GM18526 (cell line): ENCODE data around the gene RBBP8.

Experiments used
- POLR2A ChIP-seq: IDR thresholded peaks from 3 replicates; pipeline ENCODE4 v1.6.1; 2011; ENCODE audit not compliant: insufficient read length; ENCODE audit errors: extremely low read depth

The RBBP8 gene

GRCh38 chr18:22933966-22934423 is 867 bp downstream of the RBBP8 start:
- no peak for TF ChIP-seq POLR2A

GRCh38 chr18:22934789-22935188 is 1.7 kb downstream of the RBBP8 start:
- TF ChIP-seq POLR2A = no peak

- TF ChIP-seq POLR2A = no peak
Measured at GRCh38 chr18:22935431-22935830, 2.3 kb downstream of the RBBP8 start.

GRCh38 chr18:22936515-22936914 is 3.4 kb downstream of the RBBP8 start:
- no peak for TF ChIP-seq POLR2A

GRCh38 chr18:22939649-22940048 is 6.5 kb downstream of the RBBP8 start:
- no peak for TF ChIP-seq POLR2A

GRCh38 chr18:22943847-22944246 is 10.7 kb downstream of the RBBP8 start:
- TF ChIP-seq POLR2A = no peak

GRCh38 chr18:22946217-22946616 is 13.1 kb downstream of the RBBP8 start:
- TF ChIP-seq POLR2A = no peak

GRCh38 chr18:22946846-22947245 is 13.7 kb downstream of the RBBP8 start:
- TF ChIP-seq POLR2A = no peak

- no peak for TF ChIP-seq POLR2A
Measured at GRCh38 chr18:22951823-22952222, 18.7 kb downstream of the RBBP8 start.

GRCh38 chr18:22952525-22952924 is 19.4 kb downstream of the RBBP8 start:
- TF ChIP-seq POLR2A = no peak

- no peak for TF ChIP-seq POLR2A
Measured at GRCh38 chr18:22956226-22956625, 23.1 kb downstream of the RBBP8 start.

- TF ChIP-seq POLR2A = no peak
Measured at GRCh38 chr18:22961156-22961555, 28.0 kb downstream of the RBBP8 start.

- no peak for TF ChIP-seq POLR2A
Measured at GRCh38 chr18:22962004-22962403, 28.9 kb downstream of the RBBP8 start.

- no peak for TF ChIP-seq POLR2A
Measured at GRCh38 chr18:22964116-22964515, 31.0 kb downstream of the RBBP8 start.

- no peak for TF ChIP-seq POLR2A
Measured at GRCh38 chr18:22964722-22965121, 31.6 kb downstream of the RBBP8 start.

GRCh38 chr18:22971038-22971437 is 37.9 kb downstream of the RBBP8 start:
- no peak for TF ChIP-seq POLR2A

GRCh38 chr18:22974001-22974400 is 40.9 kb downstream of the RBBP8 start:
- TF ChIP-seq POLR2A = no peak

- TF ChIP-seq POLR2A = no peak
Measured at GRCh38 chr18:22974707-22975106, 41.6 kb downstream of the RBBP8 start.
